AG10803 (cell line): ENCODE results near the gene FAM20A.

Experiments used
- DNase-seq: peaks from one replicate; pipeline ENCODE4 v3.0.0; 2010; ENCODE audit warnings: low read depth
- H3K4me3 ChIP-seq: 2 replicates; pipeline ENCODE4 v1.5.1; 2011; ENCODE audit warnings: mild to moderate bottlenecking, low read length, control low read depth
- TF ChIP-seq, protein P1 (sequence below): conservative IDR thresholded peaks from 2 replicates; pipeline ENCODE4 v1.5.1; 2011; ENCODE audit warnings: mild to moderate bottlenecking, low read length, control low read depth, inconsistent platforms

The FAM20A gene

DNA sequence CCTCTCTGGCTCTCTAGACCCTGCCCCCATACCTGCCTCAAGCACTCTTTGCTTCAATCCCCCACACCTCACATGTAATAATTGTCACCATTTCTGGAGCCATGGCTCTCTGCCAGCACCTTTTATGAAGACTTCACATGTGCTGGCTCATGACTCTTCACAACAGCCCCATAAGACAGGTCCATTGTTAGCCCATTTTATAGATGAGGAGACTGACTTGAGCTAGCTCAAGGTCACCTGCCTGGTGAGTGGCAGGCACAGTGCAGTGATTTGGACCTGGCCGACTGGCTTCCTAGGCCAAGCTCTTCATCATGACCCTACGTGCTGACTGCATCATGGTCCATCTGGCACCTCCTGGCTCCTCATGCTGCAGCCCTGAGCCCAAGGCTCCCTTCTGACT lies 25.0 kb downstream of the FAM20A start:
- H3K4me3 ChIP-seq = no peak overlapping the region
- no peak for DNase-seq
- TF ChIP-seq, protein P1, sequence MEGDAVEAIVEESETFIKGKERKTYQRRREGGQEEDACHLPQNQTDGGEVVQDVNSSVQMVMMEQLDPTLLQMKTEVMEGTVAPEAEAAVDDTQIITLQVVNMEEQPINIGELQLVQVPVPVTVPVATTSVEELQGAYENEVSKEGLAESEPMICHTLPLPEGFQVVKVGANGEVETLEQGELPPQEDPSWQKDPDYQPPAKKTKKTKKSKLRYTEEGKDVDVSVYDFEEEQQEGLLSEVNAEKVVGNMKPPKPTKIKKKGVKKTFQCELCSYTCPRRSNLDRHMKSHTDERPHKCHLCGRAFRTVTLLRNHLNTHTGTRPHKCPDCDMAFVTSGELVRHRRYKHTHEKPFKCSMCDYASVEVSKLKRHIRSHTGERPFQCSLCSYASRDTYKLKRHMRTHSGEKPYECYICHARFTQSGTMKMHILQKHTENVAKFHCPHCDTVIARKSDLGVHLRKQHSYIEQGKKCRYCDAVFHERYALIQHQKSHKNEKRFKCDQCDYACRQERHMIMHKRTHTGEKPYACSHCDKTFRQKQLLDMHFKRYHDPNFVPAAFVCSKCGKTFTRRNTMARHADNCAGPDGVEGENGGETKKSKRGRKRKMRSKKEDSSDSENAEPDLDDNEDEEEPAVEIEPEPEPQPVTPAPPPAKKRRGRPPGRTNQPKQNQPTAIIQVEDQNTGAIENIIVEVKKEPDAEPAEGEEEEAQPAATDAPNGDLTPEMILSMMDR = no peak

DNA sequence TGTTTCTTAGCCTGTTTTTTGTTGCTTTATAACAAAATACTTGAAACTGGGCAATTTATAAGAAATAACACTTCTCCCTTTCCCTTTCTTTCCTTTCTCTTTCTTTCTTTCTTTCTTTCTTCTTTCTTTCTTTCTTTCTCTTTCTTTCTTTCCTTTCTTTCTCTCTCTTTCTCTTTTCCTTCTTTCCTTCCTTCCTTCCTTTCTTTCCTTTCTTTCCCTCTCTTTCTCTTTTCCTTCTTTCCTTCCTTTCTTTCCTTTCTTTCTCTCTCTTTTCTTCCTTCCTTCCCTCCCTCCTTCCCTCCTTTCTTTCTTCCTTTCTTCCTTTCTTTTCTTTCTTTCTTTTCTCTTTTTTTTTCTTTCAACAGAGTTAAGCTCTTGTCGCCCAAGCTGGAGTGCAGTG lies 27.8 kb downstream of the FAM20A start:
- TF ChIP-seq, protein P1 = no peak

DNA sequence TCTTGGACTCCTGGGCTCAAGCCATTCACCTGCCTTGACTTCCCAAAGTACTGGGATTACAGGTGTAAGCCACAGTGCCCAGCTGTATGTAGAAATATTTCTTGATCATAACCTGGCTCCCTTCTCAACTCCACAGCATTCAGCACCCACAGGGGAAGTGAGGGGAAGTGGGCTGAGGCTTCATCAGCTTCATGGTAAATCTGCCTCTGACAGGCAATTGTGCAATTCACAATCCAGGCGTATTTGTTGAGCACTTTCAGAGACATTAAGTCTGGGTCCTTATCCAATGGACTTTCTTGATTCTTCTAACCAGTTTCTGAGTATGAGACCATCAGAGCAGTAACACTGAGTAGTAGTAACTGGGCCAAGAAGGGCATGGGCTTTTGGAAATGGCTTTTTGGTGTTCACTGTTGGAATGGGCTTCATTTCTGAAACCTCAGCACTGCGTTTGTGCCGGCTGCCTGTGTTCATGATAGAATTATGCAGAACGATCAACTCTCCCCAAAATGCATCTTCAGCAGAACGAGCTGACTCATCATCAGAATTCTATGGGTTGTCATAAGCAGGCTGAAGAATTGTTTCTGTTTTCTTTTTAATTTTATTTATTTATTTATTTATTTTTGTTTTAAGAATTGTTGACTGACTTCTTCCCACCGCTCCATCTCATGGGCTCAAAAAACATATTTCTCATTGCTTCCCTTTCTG lies 28.9 kb downstream of the FAM20A start:
- DNase-seq = peak; percentile 53
- TF ChIP-seq, protein P1 = no peak
- H3K4me3 ChIP-seq = no peak overlapping the region

More for the DNA sequence above, 27.8 kb downstream of the FAM20A start:
- no peak for DNase-seq
- H3K4me3 ChIP-seq = no peak overlapping the region

DNA sequence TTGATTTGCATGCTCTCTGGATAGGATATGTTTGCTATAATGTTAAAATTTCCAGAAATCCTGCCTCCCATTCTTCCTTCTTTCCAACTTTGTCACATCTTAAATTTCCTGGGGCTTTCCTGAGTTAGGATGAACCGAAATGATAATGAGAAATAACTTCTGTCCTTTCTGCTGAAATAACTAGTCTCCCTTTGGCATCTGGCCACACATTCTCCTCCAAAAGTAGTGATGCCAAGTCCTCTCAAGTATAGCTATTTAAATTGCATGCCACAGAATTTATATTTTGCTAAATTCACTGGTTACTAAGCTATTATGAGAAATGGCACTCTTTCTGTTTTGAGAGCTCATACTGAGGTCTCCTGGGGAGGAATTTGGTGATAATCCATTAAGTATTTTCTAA lies 30.6 kb downstream of the FAM20A start:
- no peak overlapping the region for H3K4me3 ChIP-seq
- peak; percentile 35 for DNase-seq
- TF ChIP-seq, protein P1 = no peak

DNA sequence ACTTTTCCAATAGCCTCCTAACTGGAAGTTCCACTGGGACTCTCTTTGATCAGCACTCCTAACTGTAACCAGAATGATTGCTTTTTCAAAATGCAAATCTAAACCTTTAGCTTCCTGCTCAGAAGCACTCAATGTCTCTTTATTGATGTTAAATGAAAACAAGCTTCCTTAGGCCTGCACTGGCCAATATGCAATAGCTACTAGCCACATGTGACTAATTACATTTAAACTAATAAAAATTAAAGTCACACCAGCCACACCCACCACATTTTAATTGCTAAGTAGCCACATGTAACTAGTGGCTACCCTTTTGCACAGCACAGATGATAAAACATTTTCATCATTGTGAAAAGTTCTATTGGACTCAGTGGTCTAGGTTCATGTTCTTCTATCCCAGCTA lies 31.8 kb downstream of the FAM20A start:
- TF ChIP-seq, protein P1 = no peak
- H3K4me3 ChIP-seq = no peak overlapping the region
- DNase-seq = no peak

DNA sequence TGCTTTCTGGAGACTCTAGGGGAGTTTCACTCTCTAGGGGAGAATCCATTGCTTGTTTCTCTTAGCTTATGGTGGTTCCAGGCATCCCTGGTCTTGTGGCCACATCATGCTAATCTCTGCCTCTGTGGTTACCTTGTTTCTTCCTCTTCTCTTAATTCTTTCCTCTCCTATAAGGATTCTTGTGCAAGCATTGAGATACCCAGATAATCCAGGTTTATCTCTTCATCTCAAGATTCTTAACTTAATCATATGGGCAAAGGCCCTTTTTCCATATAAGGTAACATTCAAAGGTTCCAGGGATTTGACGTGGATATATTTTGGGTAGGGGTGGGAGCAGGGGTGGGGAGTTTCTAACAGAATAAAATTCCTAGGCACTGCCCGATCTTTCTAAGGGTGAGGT lies 32.6 kb downstream of the FAM20A start:
- no peak for DNase-seq
- TF ChIP-seq, protein P1 = no peak
- no peak overlapping the region for H3K4me3 ChIP-seq

DNA sequence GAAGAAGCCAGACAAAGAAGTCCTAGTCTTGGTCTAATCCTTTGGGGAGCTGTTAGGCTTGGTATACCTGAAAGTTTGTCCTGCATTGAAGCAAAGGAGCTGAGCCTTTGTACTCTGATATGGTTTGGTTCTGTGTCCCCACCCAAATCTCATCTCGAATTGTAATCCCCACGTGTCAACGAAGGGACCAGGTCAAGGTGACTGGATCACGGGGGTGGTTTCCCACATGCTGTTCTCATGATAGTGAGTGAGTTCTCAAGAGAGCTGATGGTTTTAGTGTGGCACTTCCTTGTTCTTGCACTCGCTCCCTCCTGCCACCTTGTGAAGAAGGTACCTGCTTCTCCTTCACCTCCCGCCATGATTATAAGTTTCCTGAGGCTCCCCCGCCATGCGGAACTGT lies 33.6 kb downstream of the FAM20A start:
- DNase-seq = no peak
- no peak overlapping the region for H3K4me3 ChIP-seq
- TF ChIP-seq, protein P1 = no peak
